Thyroid gland (tissue), 4 donors: ENCODE measurements around the gene TAAR5.

ENCODE experiments used
- POLR2A ChIP-seq, 2 donors: fragments of 450-650 bp; IDR thresholded peaks; one replicate each; pipeline ENCODE4 v1.6.1; 2017; ENCODE audit warnings: antibody characterized with exemption in 2 of 2, mild to moderate bottlenecking in 2 of 2, moderate library complexity in 1 of 2
- TF ChIP-seq, protein P1 (sequence below), 6 experiments: fragments of 200-600 bp in 3 of 6; fragments of 450-650 bp in 3 of 6; sonication (generic) in 3 of 6; IDR thresholded peaks; one replicate each; pipeline ENCODE4 v1.5.1; 2016 to 2019; ENCODE audit warnings: antibody characterized with exemption in 6 of 6, mild to moderate bottlenecking in 2 of 6, inconsistent platforms in 1 of 6, moderate library complexity in 1 of 6

DNA sequence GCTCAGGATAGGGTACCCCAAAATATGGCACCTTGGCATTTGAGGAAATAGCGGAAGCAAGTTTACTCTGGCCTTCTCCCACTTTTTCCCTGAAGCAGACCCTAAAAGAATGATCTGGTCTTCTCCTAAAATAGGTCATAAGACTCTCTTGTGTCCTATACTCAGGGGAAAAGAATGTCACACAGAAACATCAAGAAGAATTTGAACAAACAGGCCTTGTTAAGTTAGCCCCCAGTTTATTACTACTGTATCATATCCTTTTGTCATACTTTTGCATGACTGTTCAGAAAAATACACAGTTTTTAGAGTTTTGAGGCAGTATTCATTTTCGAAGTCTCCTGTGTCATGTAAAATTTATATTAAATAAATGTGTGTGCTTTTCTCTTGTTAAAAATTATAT is 22.1 kb upstream of the TAAR5 start:
- TF ChIP-seq, protein P1, sequence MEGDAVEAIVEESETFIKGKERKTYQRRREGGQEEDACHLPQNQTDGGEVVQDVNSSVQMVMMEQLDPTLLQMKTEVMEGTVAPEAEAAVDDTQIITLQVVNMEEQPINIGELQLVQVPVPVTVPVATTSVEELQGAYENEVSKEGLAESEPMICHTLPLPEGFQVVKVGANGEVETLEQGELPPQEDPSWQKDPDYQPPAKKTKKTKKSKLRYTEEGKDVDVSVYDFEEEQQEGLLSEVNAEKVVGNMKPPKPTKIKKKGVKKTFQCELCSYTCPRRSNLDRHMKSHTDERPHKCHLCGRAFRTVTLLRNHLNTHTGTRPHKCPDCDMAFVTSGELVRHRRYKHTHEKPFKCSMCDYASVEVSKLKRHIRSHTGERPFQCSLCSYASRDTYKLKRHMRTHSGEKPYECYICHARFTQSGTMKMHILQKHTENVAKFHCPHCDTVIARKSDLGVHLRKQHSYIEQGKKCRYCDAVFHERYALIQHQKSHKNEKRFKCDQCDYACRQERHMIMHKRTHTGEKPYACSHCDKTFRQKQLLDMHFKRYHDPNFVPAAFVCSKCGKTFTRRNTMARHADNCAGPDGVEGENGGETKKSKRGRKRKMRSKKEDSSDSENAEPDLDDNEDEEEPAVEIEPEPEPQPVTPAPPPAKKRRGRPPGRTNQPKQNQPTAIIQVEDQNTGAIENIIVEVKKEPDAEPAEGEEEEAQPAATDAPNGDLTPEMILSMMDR (IDR thresholded peaks at IDR 0.05): no peak
- no peak for TF ChIP-seq POLR2A (IDR thresholded peaks at IDR 0.05)
